8988T (cell line): ENCODE measurements around the gene SPNS1.
"Not testable (repeated sequence)": the region's sequence is repeated elsewhere in the genome, so short reads cannot be mapped to it uniquely, and the experiment has no call there.

Experiments used
- DNase-seq: peaks from one replicate; pipeline ENCODE4 v3.0.0; 2011

The SPNS1 gene

GRCh38 chr16:28991687-28992086 lies 17.1 kb downstream of the SPNS1 start:
- no peak for DNase-seq

GRCh38 chr16:28992496-28992895 lies 17.9 kb downstream of the SPNS1 start:
- DNase-seq, result no peak

DNA sequence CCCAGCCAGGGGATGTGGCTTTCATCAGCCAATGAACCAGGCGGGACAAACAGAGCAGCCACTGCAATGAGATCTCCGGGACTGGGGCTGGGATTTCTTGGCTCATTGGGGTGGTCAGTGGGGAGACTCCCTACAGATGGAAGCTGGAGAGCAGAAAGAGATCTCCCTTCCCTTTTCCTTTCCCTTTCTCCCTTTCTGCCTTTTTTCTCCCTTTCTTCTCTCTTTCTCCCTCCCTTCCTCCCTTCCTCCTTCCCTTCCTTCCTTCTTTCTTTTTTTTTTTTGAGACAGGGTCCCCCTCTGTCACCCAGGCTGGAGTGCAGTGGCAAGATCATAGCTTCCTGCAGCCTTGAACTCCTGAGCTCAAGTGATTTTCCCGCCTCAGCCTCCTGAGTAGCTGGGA lies 24.3 kb downstream of the SPNS1 start:
- no peak for DNase-seq

DNA sequence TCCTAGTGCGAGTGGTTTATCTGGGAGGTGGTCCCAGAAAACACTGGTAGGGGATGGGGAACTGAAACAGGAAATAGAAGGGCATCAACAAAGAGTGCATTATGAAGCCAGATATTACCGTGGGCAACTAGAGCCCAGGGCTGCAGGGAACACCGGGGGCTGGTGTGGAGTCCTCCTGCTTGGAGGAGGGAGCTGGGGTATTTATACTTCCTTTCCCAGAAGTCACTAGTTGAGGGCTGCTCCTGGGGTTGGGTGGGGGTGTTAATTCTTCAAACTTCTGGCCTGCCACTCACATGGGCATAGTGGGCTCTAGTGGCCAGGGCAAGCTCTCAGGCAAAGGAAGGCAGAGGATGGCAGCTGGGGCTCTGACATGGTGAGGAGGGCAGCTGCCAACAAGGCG lies 25.0 kb downstream of the SPNS1 start:
- DNase-seq, result no peak

- DNase-seq, result no peak
These were observed 25.4 kb downstream of the SPNS1 start for GRCh38 chr16:29000019-29000418.

GRCh38 chr16:29004496-29005139 lies 30.0 kb downstream of the SPNS1 start:
- not testable (repeated sequence) for DNase-seq

DNA sequence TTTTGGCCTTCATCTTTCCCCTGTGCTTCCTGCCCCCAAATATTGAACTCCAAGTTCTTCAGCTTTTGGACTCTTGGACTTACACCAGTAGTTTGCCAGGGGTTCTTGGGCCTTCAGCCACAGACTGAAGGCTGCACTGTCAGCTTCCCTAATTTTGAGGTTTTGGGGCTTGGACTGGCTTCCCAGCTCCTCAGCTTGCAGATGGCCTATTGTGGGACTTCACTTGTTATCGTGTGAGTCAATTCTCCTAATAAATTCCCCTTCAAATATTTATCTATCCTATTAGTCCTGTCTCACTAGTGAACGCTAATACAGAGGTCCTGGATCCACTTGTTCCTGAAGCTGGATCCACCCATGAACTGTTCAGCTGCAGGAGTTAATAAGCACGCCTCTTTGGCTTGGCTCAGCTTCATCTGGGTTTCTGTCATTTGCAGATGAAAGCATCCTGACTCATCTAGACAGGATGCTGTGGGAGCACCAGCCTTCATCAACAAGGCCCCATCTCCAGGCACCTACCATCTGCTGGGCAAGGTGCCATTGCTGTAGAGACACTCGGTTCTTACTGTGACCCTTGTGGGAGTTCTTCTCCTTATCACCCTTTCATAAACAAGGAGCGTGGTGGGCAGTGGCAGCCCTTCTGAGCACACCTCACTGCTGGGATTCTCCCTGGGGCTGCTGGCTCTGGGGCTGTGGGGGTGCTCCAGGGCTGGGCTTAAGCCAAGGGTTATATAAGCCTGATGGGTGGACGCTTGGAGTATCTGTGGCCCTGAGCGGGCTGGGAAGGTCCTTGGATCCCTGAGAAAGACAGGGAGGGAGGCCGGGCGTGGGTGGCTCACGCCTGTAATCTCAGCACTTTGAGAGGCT lies 33.4 kb downstream of the SPNS1 start:
- DNase-seq, result no peak

- no peak for DNase-seq
These were observed 34.7 kb downstream of the SPNS1 start for GRCh38 chr16:29009050-29009837.

DNA sequence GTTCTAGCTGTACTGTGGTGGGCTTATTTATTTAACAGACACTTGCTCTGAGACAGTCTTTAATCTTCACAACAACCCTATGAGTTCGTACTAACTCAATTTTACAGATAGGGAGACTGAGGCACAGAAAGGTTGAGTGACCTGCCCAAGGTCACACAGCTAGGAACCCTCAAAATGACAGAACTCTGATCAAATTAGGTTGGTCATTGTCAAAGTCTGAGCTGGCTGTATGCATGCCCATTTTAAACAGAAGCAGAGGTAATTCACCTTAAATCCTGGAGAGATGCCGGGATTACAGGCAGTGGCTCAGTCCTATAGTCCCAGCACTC lies 35.2 kb downstream of the SPNS1 start:
- no peak for DNase-seq

DNA sequence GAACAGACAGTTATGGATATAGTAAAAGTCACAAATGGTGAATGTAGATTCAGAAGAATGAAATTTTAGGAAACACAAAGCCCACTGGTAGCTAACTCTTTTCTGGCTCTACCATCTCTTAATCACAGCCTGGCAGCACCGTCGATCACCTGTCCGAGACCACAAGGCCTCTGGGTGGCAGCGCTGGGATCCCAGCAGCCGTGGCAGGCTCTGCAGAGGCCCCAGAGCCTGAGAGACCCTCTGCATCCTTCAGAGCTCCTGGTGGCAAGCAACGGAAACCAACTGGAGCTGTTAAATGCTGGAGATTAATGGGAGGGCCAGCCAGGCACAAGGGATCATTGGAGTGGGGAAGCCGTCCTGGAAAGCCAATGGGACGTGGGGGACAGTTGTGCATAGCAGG lies 36.5 kb downstream of the SPNS1 start:
- no peak for DNase-seq

GRCh38 chr16:29011851-29012250 lies 37.3 kb downstream of the SPNS1 start:
- DNase-seq, result no peak

DNA sequence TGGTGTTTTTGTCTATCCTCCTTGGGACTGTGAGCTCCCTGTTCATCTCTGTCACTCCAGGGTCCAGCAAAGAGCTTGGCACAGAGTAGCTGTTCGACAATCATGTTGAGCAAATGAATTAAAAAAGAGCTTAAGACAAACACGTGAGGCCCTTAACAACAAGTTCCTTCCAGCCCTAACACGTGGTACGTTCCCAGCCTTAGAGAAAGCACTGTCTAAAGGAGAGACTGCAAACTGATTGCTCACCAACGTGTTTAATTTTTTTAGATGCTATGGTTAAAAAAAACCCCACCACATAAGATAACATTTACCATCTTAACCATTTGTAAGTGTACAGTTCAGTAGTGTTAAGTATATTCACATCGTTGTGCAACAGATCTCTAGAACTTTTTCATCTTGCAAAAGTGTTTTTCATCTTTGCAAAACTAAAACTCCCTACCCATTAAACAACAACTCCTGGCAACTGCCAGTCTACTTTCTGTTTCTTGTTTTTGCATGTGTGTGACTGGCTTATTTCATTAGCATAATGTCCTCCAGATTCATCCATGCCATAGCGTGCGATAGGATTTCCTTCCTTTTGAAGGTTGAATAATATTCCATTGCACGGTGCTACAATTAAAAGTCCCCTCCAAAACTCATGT lies 38.5 kb downstream of the SPNS1 start:
- no peak for DNase-seq

DNA sequence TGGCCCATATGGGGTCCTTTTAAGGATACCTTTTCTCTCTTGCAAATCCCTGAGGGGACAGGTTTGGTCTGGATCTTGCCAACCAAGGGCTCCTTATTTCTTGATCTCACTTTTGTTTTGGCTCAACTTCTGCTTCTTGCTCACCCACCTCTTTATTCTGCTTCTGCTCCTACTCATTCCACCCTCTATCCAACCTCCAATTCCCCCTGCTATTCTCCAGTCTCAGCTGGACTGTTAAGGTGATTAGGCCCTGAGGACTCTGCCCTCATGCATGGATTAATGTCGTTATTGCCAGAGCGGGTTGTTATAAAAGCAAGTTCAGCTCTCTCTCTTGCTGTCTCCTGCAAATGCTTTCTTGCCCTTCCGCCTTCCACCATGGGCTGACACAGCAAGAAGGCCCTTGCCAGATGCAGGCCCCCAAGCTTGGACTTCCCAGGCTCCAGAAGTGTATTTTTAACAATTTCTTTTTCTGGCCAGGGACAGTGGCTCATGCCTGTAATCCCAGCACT lies 40.0 kb downstream of the SPNS1 start:
- no peak for DNase-seq

GRCh38 chr16:29022196-29022595 lies 47.6 kb downstream of the SPNS1 start:
- no peak for DNase-seq

GRCh38 chr16:29023279-29024277 lies 49.0 kb downstream of the SPNS1 start:
- DNase-seq, result no peak

GRCh38 chr16:29024278-29024677 lies 49.7 kb downstream of the SPNS1 start:
- DNase-seq, result no peak

DNA sequence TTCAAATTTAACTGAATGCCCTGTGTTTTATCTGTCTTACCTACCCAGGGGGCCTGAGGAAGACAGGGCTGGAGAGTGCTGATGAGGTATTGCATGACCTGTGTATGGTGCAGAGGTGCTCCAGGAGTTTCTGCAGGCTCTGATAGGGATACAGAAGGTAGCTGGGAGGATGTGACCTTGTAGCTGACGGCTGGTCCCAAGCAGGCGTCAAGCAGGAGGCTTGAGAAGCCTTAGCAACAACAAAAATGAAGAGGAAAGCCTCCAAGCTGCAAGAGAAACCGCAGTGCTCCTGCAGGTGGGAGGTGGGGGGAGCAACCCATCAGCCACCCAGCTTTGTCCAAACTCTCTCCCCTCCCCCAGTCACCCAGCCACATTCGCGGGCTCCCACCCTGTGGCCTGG lies 50.6 kb downstream of the SPNS1 start:
- no peak for DNase-seq

DNA sequence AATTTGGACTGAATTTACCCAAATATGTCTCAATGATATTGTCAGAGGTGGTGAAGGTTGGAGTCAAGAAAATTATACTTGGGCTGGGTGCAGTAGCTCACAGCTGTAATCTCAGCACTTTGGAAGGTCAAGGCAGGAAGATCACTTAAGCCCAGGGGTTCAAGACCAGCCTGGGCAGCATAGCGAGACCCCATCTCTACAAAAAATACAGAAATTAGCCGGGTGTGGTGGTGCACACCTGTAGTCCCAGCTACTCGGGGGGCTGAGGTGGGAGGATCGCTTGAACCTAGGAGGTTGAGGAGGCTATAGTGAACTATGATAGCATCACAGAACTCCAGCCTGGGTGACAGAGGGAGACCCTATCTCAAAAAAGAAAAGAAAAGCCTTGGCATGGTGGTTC lies 51.2 kb downstream of the SPNS1 start:
- DNase-seq, result no peak

DNA sequence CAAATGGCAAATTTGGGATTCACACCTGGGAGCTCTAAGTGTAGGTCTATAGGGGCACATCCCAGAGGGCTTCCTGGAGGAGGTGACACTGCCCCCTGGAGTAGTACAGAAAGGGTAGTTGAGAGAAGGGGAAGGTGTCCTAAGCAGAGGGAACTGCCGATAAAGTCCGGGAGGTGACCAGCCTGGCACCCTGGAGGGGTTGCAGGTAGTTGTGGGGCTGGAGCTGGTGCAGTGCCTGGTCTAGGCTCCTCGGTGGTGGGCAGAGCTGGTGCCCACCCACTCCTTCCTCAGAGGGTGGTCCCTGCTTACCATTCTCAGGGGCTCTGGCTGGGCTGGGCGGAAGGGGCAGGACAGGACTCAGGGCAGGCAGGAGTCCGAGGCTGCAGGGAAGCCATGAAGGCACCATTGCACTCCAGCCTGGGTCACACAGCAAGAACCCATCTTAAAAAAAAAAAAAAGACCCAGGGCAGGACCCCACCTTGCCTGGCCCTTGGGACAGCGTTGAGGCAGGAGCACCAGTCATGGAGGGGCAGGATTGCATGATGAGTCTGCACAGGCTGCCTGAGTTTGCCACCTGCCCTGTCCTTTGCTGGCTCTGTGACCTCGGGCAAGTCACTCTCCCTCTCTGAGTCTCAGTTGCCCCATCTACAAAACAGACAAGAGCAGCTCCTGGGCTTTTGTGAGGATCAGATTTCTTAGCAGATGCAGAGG lies 54.0 kb downstream of the SPNS1 start:
- DNase-seq, result no peak

DNA sequence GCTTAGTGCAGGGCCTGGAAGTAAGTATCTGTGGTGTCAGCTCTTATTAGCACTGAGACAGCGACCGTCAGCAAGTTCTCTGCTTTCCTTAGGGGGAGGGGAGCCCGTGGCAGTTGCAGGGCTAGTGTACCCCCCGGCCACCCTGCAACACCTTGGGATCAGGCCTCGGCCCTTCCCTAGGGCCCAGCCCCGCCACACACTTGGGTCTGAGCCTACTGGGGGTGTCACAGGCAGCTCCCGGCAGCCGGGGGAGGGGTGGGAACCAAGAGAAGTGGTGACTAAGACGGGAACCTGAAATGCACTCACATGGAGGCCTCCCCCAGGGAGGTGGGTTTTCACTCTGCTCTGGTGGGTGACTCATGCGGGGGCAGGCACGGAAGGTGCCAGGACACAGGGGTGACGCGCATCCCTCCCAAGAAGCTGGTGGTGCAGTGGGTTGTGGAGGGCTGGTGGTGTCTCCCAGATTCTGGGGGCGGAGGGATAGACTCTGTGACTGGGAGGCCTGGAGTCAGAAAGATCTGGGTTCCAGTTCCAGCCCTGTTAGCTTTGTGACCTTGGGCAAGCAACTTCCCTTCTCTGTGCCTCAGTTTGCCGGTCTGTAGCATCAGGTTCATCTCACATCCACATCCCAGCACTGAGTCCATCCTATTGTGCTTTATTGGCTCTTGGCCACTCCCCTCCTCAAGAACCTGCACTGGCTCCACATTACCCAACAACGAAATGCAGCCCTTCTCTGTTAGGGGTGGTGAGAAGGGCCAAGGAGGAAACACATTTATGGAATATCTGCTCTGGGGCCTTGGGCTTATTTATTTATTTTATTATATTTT lies 54.8 kb downstream of the SPNS1 start:
- DNase-seq, result no peak
